Mucosa of descending colon (tissue), 3 donors: ENCODE results near the gene SPON1. TPM values are rescaled to one million over a fixed set of nuclear protein-coding genes. Genes with fewer than 3 reads are reported as not detected.
"Not testable (repeated sequence)": the region's sequence is repeated elsewhere in the genome, so short reads cannot be mapped to it uniquely, and the experiment has no call there.

Experiments
- ATAC-seq: fragments of 200-7000 bp; cut with Tn5 transposase; one replicate; pipeline ENCODE4 v1.9.1; 2020; ENCODE audit warnings: mild to moderate bottlenecking, moderate library complexity
- DNase-seq, 3 donors: peaks; one replicate each; pipeline ENCODE4 v3.0.0-alpha.2; 2020
- H3K36me3 ChIP-seq: fragments of 200-600 bp; one replicate; pipeline ENCODE4 v1.8.0; 2021; ENCODE audit warnings: low read depth, mild to moderate bottlenecking
- H3K4me1 ChIP-seq: fragments of 200-600 bp; one replicate; pipeline ENCODE4 v1.8.0; 2021; ENCODE audit warnings: low read depth, mild to moderate bottlenecking
- H3K4me3 ChIP-seq: fragments of 200-600 bp; one replicate; pipeline ENCODE4 v1.8.0; 2021; ENCODE audit warnings: mild to moderate bottlenecking
- H3K9me3 ChIP-seq: fragments of 200-600 bp; one replicate; pipeline ENCODE4 v1.8.0; 2021; ENCODE audit warnings: mild to moderate bottlenecking
- intact Hi-C, 2 donors: fragments of 100-400 bp; cut with DNase I in 1 of 2; cut with micrococcal nuclease in 1 of 2; formaldehyde crosslinking; loops; one replicate each; pipeline versions ENCODE4 v1.11.0 to v1.11.1; 2022; cut with DNase I, micrococcal nuclease
- total RNA-seq, 3 donors: library from RNA; stranded (reverse); fragmentation: NEBNext Ultra II Directional in 2 of 3; extraction: Animal tissue kit (Norgen Biotek cat#: 25700) in 2 of 3; gene quantifications; one replicate each; pipeline versions ENCODE4 v1.2.1 to v1.2.4, GENCODE V29; 2021 to 2023
- TF ChIP-seq, protein P1 (sequence below): fragments of 200-600 bp; IDR thresholded peaks from one replicate; pipeline ENCODE4 v1.8.0; 2022; ENCODE audit warnings: antibody characterized with exemption, mild to moderate bottlenecking
- donor health status: DM: no; HTN: no; CAD: no; lungs with moderate emphysema.
- donor health status: DM: no; HTN: no; CAD: no.
- donor health status: DM: no; HTN: yes; CAD: no.

The SPON1 gene
- total RNA-seq, 3 donors from 2014 or later: 43.6 to 85.5 (median 64.2) TPM

GRCh38 chr11:14029971-14030920 lies 67.7 kb downstream of the SPON1 start:
- intact Hi-C loops: no loop called here
- Histone ChIP-seq H3K36me3 (no peaks in the 10 kb centered on the region), H3K4me1 (peaks cover 16% of the 10 kb centered on the region)

GRCh38 chr11:14035526-14035925 lies 73.0 kb downstream of the SPON1 start:
- H3K4me3 ChIP-seq, DNase-seq, H3K4me1 ChIP-seq, H3K9me3 ChIP-seq, intact Hi-C loops, H3K36me3 ChIP-seq, ATAC-seq: not testable (repeated sequence)

More at GRCh38 chr11:14029971-14030920, 67.7 kb downstream of the SPON1 start:
- Histone ChIP-seq H3K4me3 (no peak overlapping the region), H3K9me3 (no peaks in the 10 kb centered on the region)
- ATAC-seq (peak; percentile 91), DNase-seq (peak; percentile 68 to 71 (median 71))
- TF ChIP-seq, protein P1, sequence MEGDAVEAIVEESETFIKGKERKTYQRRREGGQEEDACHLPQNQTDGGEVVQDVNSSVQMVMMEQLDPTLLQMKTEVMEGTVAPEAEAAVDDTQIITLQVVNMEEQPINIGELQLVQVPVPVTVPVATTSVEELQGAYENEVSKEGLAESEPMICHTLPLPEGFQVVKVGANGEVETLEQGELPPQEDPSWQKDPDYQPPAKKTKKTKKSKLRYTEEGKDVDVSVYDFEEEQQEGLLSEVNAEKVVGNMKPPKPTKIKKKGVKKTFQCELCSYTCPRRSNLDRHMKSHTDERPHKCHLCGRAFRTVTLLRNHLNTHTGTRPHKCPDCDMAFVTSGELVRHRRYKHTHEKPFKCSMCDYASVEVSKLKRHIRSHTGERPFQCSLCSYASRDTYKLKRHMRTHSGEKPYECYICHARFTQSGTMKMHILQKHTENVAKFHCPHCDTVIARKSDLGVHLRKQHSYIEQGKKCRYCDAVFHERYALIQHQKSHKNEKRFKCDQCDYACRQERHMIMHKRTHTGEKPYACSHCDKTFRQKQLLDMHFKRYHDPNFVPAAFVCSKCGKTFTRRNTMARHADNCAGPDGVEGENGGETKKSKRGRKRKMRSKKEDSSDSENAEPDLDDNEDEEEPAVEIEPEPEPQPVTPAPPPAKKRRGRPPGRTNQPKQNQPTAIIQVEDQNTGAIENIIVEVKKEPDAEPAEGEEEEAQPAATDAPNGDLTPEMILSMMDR: no peak

- no peak overlapping the region for H3K4me3 ChIP-seq
Observed at GRCh38 chr11:14036469-14036868, 73.9 kb downstream of the SPON1 start.

GRCh38 chr11:14041040-14041439 lies 78.5 kb downstream of the SPON1 start:
- ATAC-seq: peak; percentile 53
- Histone ChIP-seq H3K4me3 (no peak overlapping the region), H3K9me3 (no peaks in the 10 kb centered on the region), H3K4me1 (no peaks in the 10 kb centered on the region), H3K36me3 (no peaks in the 10 kb centered on the region)
- intact Hi-C loops: no loop called here
- TF ChIP-seq, protein P1: no peak
- no peak for DNase-seq

More at GRCh38 chr11:14036469-14036868, 73.9 kb downstream of the SPON1 start:
- Histone ChIP-seq H3K9me3 (no peaks in the 10 kb centered on the region), H3K4me1 (no peaks in the 10 kb centered on the region), H3K36me3 (no peaks in the 10 kb centered on the region)
- DNase-seq (no peak), ATAC-seq (peak; percentile 84)
- intact Hi-C loops: no loop called here
- TF ChIP-seq, protein P1: no peak

DNA sequence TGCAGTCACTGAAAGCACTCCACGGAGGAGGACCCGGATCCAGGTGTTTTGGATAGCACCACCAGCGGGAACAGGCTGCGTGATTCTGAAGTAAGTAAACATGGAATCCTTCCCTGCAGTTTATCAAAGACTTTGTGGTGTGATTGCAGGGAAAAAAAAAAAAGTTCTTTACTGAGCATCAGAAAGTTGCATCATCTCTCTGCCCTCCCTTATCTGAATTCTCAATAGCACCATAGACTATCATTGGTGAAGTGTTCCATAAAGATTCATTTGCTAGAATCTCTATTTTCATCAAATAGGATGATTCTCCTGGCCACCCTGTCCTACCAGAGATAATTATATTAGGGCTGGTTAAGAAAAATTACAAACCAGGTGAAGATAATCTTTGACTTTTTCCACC lies 79.0 kb downstream of the SPON1 start:
- no peaks in the 10 kb centered on the region for H3K4me1 ChIP-seq
- ATAC-seq (no peak), DNase-seq (no peak)
- no peak overlapping the region for H3K4me3 ChIP-seq
- intact Hi-C loops: no loop called here
- H3K36me3 ChIP-seq: no peaks in the 10 kb centered on the region
- H3K9me3 ChIP-seq: no peaks in the 10 kb centered on the region
- TF ChIP-seq, protein P1: no peak
